Measurements from ENCODE around the gene ARFGAP3.

- no peak for TF ChIP-seq CTCF (IDR thresholded peaks at IDR 0.05)
- TF ChIP-seq ZNF232 (CRISPR knock-in tag; IDR thresholded peaks at IDR 0.05), result no peak
- no peak for TF ChIP-seq ZNF423 (CRISPR knock-in tag; IDR thresholded peaks at IDR 0.05)
- TF ChIP-seq NR2C2 (CRISPR knock-in tag; IDR thresholded peaks at IDR 0.05), result no peak
- TF ChIP-seq SMAD4 (CRISPR knock-in tag; IDR thresholded peaks at IDR 0.05), result no peak
- TF ChIP-seq ATF2 (CRISPR knock-in tag; IDR thresholded peaks at IDR 0.05; ENCODE audit: borderline replicate concordance, low read depth), result no peak
- no peak for TF ChIP-seq FOXP4 (CRISPR knock-in tag; IDR thresholded peaks at IDR 0.05)
- no peak for TF ChIP-seq ZNF512 (CRISPR knock-in tag; IDR thresholded peaks at IDR 0.05; ENCODE audit: borderline replicate concordance)
- TF ChIP-seq GRHL2 (CRISPR knock-in tag; IDR thresholded peaks at IDR 0.05; ENCODE audit: insufficient replicate concordance, severe bottlenecking), result no peak
- no peak for TF ChIP-seq RORB (CRISPR knock-in tag; IDR thresholded peaks at IDR 0.05)
- TF ChIP-seq NR3C1 (CRISPR knock-in tag; conservative IDR thresholded peaks at IDR 0.05; ENCODE audit: low read depth), result no peak
- no peak for TF ChIP-seq KAT7 (CRISPR knock-in tag; IDR thresholded peaks at IDR 0.05; ENCODE audit: borderline replicate concordance)
- no peak for TF ChIP-seq ZBTB43 (CRISPR knock-in tag; IDR thresholded peaks at IDR 0.05)
Measured at GRCh38 chr22:42855211-42855610, 1.9 kb downstream of the ARFGAP3 start.

Data from WTC11 (cell line).